Astrocyte of the hippocampus (primary cell): Measurements from ENCODE around the gene PHRF1.
"Not testable (repeated sequence)": the region's sequence is repeated elsewhere in the genome, so short reads cannot be mapped to it uniquely, and the experiment has no call there.

Experiments
- DNase-seq: peaks from one replicate; pipeline ENCODE4 v3.0.0; 2011; ENCODE audit warnings: low read depth, low spot score

The PHRF1 gene

DNA sequence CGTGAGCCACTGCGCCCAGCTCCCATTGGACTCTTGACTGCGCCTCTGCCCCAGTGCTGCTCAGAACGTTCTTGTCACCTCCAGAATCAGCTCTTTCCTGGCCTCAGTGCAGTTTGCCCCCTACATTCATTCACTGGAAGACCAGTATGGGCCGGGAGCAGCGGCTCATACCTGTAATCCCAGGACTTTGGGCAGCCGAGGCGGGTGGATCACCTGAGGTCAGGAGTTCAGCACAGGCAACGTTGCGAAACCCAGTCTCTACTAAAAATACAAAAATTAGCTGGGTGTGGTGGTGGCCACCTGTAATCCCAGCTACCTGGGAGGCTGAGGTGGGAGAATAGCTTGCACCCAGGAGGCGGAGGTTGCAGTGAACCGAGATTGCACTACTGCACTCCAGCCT lies 78.2 kb downstream of the PHRF1 start:
- not testable (repeated sequence) for DNase-seq

DNA sequence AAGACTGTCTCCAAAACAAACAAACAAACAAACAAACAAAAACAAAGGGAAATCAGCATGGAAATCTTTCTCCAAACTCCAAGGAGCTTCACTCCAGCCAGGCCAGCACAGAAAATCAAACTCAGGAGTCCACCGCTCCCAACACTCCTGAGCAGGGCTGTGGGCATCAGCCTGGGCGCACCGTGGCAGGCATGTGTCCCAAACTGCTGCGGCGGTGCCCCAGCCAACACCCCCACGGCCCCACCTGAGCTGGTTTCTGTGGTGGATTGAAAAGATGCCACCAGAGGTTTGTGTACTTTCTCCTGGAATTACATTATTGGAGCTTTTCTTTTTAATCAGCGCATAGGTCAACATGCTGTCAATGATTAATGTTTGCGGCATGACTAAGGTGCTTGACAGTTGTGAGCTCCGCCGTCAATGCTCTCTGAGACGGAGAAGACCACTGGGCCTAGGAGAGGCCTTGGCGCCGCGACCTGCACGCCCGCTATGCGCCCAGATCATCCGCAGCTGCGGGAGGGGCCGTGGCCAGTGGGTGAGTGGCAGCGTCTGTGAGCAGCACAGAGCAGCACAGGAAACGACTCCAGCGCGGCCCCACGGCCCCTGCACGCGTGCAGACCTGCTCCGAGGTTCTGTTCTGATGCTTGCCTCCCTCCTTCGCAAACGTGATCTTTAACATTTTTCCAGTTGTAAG lies 78.9 kb downstream of the PHRF1 start:
- no peak for DNase-seq

DNA sequence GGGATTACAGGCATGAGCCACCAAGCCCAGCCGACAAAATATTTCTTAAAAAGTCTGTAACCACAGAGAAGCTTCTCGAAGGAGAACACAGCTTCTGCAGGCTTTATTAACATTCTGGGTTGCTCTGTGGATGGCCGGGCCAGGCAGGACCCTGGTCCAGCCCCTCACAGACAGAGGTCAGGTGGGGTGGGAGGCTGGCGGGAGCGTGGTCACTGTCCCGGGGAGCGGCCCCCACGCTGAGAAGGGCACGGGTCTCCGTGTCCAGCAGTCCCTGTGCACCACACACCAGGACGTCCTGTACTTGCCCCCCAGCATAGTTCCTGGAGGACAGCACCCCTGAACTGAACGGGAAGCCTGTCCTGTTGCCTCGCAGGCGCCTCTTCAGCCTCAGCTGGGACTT lies 80.2 kb downstream of the PHRF1 start:
- DNase-seq: no peak

DNA sequence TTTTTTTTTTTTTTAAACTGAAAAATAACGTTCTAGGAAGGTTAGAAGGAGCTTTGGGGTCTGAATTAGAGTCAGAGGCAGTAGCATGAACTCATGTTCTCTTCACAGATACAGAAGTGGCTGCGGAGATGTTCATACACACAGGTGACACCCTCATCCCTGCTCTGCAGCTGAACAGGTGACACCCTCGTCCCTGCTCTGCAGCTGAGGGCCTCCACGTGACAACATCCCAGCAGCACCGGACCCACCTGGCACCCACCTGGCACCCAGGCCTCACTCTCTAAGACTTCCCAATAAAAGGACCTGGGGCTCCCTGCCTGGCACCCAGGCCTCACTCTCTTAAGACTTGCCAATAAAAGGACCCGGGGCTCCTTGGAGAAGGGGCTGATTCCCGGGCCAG lies 80.6 kb downstream of the PHRF1 start:
- DNase-seq: no peak

DNA sequence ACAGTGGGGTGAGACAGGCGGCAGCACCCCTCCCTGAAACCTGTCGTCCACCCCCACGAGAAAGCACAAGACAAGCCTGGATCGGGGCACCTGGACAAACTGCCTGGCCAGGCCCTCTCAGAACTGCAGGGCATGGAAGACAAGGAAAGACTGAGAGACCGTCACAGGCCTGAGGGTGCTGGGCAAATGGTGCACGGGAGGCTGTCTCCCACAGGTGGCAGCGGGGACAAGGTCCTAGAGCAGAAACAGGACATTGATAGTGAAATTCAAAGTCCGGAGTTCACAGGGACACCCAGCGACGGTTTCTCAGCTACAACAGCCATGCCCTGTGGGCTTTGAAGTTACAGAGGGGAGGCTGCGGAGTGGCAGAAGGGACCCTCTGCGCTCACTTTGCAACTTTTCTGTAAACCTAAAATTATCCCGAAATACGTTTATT lies 81.4 kb downstream of the PHRF1 start:
- no peak for DNase-seq

DNA sequence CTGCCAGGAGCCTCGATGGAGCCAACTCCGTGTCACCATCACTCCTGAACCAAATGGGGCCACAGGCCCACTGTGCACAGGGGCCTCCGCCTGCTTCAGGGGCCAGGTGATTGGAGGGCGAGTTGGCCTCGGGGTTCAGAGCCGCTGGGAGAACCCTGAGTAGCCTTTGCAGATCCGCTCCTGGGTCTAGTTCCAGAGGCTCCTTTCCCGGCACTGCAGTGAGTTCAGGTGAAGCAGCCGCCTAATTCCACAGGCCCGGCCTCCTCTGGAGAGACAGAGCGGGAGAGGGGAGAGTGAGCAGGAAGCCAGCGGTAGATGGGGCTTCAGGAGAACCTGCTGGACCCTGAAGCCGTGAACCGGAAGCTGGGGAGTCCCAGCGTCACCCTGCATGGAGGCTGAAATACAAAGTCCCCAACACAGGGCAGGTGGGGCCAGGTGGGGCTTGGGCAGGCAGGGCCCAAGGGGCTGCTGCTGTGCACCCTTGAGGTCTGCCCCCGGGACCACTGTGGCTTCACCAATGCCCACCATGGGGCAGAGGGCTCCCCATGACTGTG lies 83.3 kb downstream of the PHRF1 start:
- no peak for DNase-seq

DNA sequence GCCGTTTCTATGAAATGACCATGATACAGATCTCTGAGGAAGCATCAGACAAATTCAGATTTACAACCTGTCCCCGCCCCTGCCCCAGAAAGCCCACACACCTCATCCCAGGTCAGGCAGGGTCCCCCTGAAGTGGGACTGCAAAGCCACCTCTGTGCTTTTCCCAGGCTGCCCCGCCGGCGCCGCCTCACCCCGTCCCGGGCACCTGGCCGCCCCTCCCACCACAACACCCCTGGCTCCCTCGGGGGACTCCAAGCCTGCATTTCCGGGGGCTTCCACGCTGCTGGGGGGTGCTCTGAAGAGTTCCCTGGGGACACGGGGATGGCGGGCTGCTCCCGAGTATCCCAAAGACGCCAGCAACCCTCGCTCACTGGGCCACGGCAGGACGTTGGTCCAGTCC lies 84.0 kb downstream of the PHRF1 start:
- no peak for DNase-seq

DNA sequence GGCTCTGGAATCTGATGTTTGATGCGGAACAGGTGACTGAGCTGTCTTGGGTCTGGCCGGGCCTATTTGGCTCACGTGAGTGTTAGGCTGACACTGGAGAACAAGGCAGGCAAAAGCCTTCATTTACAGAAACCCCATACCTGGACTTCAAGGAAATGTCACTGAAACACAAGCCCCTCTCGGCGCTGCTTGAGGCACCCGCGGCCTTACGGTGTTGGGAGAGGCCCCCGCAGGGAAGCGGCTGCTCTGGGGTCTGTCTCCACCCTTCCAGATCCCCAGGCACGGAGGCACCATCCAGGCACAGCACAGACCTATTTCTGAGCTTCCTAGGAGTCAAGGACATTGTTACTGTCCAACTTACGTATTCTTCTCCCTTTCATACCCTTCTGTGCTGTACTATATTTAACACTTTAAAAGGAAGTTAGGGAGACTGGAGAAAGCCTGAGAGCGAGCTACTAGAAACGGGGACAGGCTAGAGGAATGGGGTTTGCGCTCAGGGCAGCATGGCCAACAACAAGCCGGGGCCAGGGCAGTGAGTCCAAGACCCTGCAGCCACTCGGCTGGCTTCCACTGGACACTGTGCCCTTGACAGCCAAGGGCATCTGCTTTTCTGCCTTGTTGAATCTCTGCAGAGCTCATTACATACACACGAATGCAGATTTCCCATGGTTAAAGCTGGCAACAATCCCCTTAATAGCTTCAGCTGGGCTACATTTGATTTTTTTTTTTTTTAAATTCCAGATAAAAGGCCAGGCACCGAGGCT lies 84.6 kb downstream of the PHRF1 start:
- no peak for DNase-seq
